PC-3 (cell line): ENCODE data around the gene DENND10. TPM values are rescaled to one million over a fixed set of nuclear protein-coding genes. Genes with fewer than 3 reads are reported as not detected.

ENCODE experiments used
- ATAC-seq: fragments of 200-7000 bp; cut with Tn5 transposase; 2 replicates; pipeline ENCODE4 v1.9.1; 2020; ENCODE audit warnings: mild to moderate bottlenecking, moderate library complexity
- BruUV-seq: library from RNA; stranded (reverse); fragments of 400-500 nt; replicated peaks from 2 replicates; lab custom pipeline; 2021; lab: Mats Ljungman, UMichigan
- CTCF ChIA-PET: fragments of 300-600 bp; sonication (Branson Sonifier 250); formaldehyde crosslinking; loops from one replicate; lab custom pipeline; 2022; ENCODE audit warnings: antibody characterized with exemption; lab: Charles Lee
- POLR2A ChIA-PET: fragments of 300-600 bp; sonication (Branson Sonifier 250); formaldehyde crosslinking; loops from one replicate; lab custom pipeline; 2022; ENCODE audit warnings: antibody characterized with exemption; ENCODE audit not compliant: unreplicated experiment; lab: Charles Lee
- DNase-seq: peaks from one replicate; pipeline ENCODE4 v3.0.0-alpha.2; 2015
- H2AFZ ChIP-seq: fragments of 300-600 bp; sonication (generic); 2 replicates; pipeline ENCODE4 v1.6.0; 2016; ENCODE audit warnings: antibody characterized with exemption, low read length
- H3F3A ChIP-seq: fragments of 300-600 bp; sonication (generic); one replicate; pipeline ENCODE4 v1.6.0; 2017; ENCODE audit warnings: antibody characterized with exemption, low read length, control low read depth, mild to moderate bottlenecking; ENCODE audit not compliant: unreplicated experiment
- H3K27ac ChIP-seq: fragments of 300-600 bp; sonication (generic); 2 replicates; pipeline ENCODE4 v1.5.1; 2016; ENCODE audit warnings: mild to moderate bottlenecking, low read length
- H3K27me3 ChIP-seq: fragments of 300-600 bp; sonication (generic); 2 replicates; pipeline ENCODE4 v1.6.1; 2016; ENCODE audit warnings: low read length, mixed read lengths
- H3K36me3 ChIP-seq: fragments of 300-600 bp; sonication (generic); 2 replicates; pipeline ENCODE4 v1.6.1; 2016; ENCODE audit warnings: low read depth, mixed run types, low read length, mixed read lengths
- H3K4me1 ChIP-seq: fragments of 300-600 bp; sonication (generic); 2 replicates; pipeline ENCODE4 v1.5.1; 2016; ENCODE audit warnings: low read length; ENCODE audit not compliant: insufficient read depth
- H3K4me2 ChIP-seq: fragments of 300-600 bp; sonication (generic); 2 replicates; pipeline ENCODE4 v1.6.0; 2016; ENCODE audit warnings: low read length
- H3K4me3 ChIP-seq: fragments of 300-600 bp; sonication (generic); 2 replicates; pipeline ENCODE4 v1.5.1; 2016; ENCODE audit warnings: mild to moderate bottlenecking, low read length, mixed read lengths
- H3K79me2 ChIP-seq: fragments of 300-600 bp; sonication (generic); 2 replicates; pipeline ENCODE4 v1.6.1; 2017; ENCODE audit warnings: low read length, mixed read lengths
- H3K9ac ChIP-seq: fragments of 300-600 bp; sonication (generic); 2 replicates; pipeline ENCODE4 v1.6.0; 2016; ENCODE audit warnings: mild to moderate bottlenecking, low read length
- H3K9me2 ChIP-seq: fragments of 300-600 bp; sonication (generic); replicated peaks from 2 replicates; pipeline ENCODE4 v1.6.1; 2016; ENCODE audit warnings: mixed run types, low read length, mixed read lengths
- H3K9me3 ChIP-seq: fragments of 300-600 bp; sonication (generic); 2 replicates; pipeline ENCODE4 v1.6.1; 2016; ENCODE audit warnings: low read length, mixed read lengths
- H4K20me1 ChIP-seq: fragments of 300-600 bp; sonication (generic); 2 replicates; pipeline ENCODE4 v1.6.1; 2016; ENCODE audit warnings: low read length, mixed read lengths
- EZH2 ChIP-seq: fragments of 300-600 bp; sonication (generic); IDR thresholded peaks from one replicate; pipeline ENCODE4 v1.6.1; 2017; ENCODE audit warnings: antibody characterized with exemption, mild to moderate bottlenecking, low read length; ENCODE audit not compliant: unreplicated experiment
- EZH2phosphoT487 ChIP-seq: fragments of 300-600 bp; sonication (generic); IDR thresholded peaks from 2 replicates; pipeline ENCODE4 v1.6.1; 2018; ENCODE audit warnings: mild to moderate bottlenecking, antibody characterized with exemption, low read length, borderline replicate concordance
- intact Hi-C: fragments of 100-400 bp; cut with micrococcal nuclease; formaldehyde crosslinking; loops from 2 replicates; pipeline ENCODE4 v1.9.0; 2023
- total RNA-seq: library from RNA; depleted of rRNA; stranded (reverse); fragments of >200 nt; gene quantifications from 2 replicates; pipeline ENCODE4 v1.2.3, GENCODE V29; 2014
- TF ChIP-seq, protein P1 (sequence below): fragments of 300-600 bp; sonication (generic); conservative IDR thresholded peaks from 2 replicates; pipeline ENCODE4 v1.5.1; 2017; ENCODE audit warnings: antibody characterized with exemption, low read depth, mild to moderate bottlenecking, low read length

The DENND10 gene
- total RNA-seq, 1 experiment from 2014 or later = 28.9 TPM

DNA sequence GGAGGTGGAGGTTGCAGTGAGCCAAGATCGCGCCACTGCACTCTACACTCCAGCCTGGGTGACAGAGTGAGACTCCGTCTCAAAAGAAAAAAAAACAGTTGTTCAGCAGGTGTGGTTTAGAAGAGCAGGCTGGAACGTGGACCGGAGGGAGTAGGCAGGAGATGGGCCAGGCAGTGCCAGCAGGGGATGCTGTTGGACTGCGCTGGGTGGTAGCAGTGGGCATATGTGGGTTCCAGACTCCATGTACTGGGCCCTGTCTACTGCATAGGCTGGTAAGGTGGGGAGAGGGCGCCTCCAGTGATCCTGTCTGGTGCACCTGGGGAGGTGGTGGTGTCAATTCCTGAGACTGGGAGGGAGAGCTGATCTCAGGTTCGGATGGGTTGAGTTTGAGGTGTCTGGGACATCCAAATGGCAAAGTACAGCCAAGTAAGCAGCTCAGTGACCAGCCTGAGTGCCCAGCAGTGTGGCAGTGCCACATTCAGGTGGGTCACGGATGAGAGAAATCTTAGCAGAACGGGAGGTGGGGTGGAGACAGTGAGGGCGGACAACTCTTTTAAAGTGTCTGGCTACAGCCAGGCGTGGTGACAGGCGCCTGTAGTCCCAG, 35.7 kb downstream of the DENND10 start:
- H3K9me3 ChIP-seq = no peaks in the 10 kb centered on the region
- no peaks in the 10 kb centered on the region for H4K20me1 ChIP-seq
- H3K4me3 ChIP-seq = no peak overlapping the region
- intact Hi-C loops = no loop called here
- no TSS peak for BruUV-seq
- H3K9ac ChIP-seq = no peak overlapping the region
- H3K27ac ChIP-seq = no peak overlapping the region
- H2AFZ ChIP-seq = no peak overlapping the region
- H3K27me3 ChIP-seq = no peaks in the 10 kb centered on the region
- ATAC-seq (peak; percentile 81), DNase-seq (peak; percentile 30)
- H3K4me1 ChIP-seq = no peaks in the 10 kb centered on the region
- ChIA-PET CTCF (no interaction called here), POLR2A (no interaction called here)
- H3K4me2 ChIP-seq = no peak overlapping the region
- no peaks in the 10 kb centered on the region for H3F3A ChIP-seq
- no peaks in the 10 kb centered on the region for H3K9me2 ChIP-seq
- TF ChIP-seq EZH2phosphoT487 (no peak), EZH2 (no peak)
- TF ChIP-seq, protein P1, sequence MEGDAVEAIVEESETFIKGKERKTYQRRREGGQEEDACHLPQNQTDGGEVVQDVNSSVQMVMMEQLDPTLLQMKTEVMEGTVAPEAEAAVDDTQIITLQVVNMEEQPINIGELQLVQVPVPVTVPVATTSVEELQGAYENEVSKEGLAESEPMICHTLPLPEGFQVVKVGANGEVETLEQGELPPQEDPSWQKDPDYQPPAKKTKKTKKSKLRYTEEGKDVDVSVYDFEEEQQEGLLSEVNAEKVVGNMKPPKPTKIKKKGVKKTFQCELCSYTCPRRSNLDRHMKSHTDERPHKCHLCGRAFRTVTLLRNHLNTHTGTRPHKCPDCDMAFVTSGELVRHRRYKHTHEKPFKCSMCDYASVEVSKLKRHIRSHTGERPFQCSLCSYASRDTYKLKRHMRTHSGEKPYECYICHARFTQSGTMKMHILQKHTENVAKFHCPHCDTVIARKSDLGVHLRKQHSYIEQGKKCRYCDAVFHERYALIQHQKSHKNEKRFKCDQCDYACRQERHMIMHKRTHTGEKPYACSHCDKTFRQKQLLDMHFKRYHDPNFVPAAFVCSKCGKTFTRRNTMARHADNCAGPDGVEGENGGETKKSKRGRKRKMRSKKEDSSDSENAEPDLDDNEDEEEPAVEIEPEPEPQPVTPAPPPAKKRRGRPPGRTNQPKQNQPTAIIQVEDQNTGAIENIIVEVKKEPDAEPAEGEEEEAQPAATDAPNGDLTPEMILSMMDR = peak; percentile 60
- no peaks in the 10 kb centered on the region; the same call in 1 of the 2 replicates for H3K36me3 ChIP-seq
- H3K79me2 ChIP-seq = no peaks in the 10 kb centered on the region

DNA sequence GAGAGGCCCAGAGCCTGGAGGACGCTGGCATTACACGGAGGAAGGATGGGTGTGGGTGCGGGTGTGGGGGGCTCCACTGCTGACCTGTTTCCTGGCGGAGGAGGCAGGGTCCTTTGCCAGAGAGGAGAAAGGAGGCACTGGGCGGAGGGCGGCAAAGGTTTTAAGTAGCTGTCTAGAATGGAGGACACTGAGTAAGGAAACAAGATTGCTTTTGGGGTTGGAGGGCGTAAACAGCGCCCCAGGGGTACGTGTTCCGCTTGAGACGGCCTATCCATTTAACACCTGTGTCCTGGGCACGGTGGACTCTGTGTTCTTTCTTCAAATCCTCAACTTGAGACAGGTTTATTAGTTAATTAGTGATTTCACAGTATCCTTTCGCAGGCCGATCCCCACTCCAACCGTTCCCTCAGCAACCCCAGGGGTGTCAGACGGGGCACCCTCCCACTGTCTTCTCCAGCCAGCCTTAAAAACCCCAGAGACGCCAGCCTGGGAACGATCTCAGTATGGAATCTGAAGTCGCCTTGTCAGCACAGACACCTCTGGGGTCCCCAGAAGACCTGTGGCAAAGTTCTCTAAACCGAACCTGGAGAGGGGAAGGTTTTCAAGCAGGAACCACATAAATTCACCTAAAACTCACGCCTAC, 36.8 kb downstream of the DENND10 start:
- H3F3A ChIP-seq = no peaks in the 10 kb centered on the region
- no TSS peak for BruUV-seq
- no peaks in the 10 kb centered on the region for H3K9me2 ChIP-seq
- no peaks in the 10 kb centered on the region; the same call in 1 of the 2 replicates for H3K36me3 ChIP-seq
- H3K79me2 ChIP-seq = no peaks in the 10 kb centered on the region
- H3K4me3 ChIP-seq = no peak overlapping the region
- no peak for ATAC-seq
- H3K9ac ChIP-seq = no peak overlapping the region
- DNase-seq = no peak
- H3K9me3 ChIP-seq = no peaks in the 10 kb centered on the region
- ChIA-PET POLR2A (no interaction called here), CTCF (no interaction called here)
- no peak overlapping the region for H2AFZ ChIP-seq
- H3K27me3 ChIP-seq = no peaks in the 10 kb centered on the region
- H3K27ac ChIP-seq = no peak overlapping the region
- intact Hi-C loops = no loop called here
- H3K4me1 ChIP-seq = no peaks in the 10 kb centered on the region
- H4K20me1 ChIP-seq = no peaks in the 10 kb centered on the region
- H3K4me2 ChIP-seq = no peak overlapping the region
- no peak for TF ChIP-seq EZH2phosphoT487
- no peak for TF ChIP-seq EZH2
- TF ChIP-seq, protein P1 = no peak

DNA sequence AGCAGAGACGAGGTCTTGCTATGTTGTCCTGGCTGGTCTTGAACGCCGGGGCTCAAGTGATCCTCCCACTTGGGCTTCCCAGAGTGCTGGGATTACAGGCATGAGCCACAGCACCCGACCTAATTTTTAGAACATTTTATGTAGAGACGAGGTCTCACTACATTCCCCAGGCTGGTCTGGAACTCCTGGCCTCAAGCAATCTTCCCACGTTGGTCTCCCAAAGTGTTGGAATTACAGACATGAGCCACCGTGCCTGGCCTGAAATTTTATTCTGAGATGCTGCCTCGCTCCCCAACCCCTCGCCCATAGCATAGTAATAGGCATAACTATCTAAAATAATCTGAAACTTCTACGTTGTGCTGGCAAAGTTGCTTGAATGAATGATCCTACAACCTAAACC, 39.7 kb downstream of the DENND10 start:
- ChIA-PET CTCF (no interaction called here), POLR2A (no interaction called here)
- H3K27me3 ChIP-seq = no peaks in the 10 kb centered on the region
- H3K4me2 ChIP-seq = no peak overlapping the region
- H4K20me1 ChIP-seq = no peaks in the 10 kb centered on the region
- H3K9me3 ChIP-seq = no peaks in the 10 kb centered on the region
- H2AFZ ChIP-seq = no peak overlapping the region
- H3K79me2 ChIP-seq = no peaks in the 10 kb centered on the region
- no TSS peak for BruUV-seq
- no peaks in the 10 kb centered on the region; the same call in 1 of the 2 replicates for H3K36me3 ChIP-seq
- intact Hi-C loops = no loop called here
- TF ChIP-seq, protein P1 = no peak
- TF ChIP-seq EZH2phosphoT487 = no peak
- TF ChIP-seq EZH2 = no peak
- DNase-seq (no peak), ATAC-seq (no peak)
- no peaks in the 10 kb centered on the region for H3K9me2 ChIP-seq
- no peaks in the 10 kb centered on the region for H3K4me1 ChIP-seq
- H3K9ac ChIP-seq = no peak overlapping the region
- no peaks in the 10 kb centered on the region for H3F3A ChIP-seq
- H3K27ac ChIP-seq = no peak overlapping the region
- H3K4me3 ChIP-seq = no peak overlapping the region
